Measurements from ENCODE around the gene PPP2R5B.
A peak's percentile ranks its signal among the peaks of the same experiment; 100 is the strongest.

The PPP2R5B gene

DNA sequence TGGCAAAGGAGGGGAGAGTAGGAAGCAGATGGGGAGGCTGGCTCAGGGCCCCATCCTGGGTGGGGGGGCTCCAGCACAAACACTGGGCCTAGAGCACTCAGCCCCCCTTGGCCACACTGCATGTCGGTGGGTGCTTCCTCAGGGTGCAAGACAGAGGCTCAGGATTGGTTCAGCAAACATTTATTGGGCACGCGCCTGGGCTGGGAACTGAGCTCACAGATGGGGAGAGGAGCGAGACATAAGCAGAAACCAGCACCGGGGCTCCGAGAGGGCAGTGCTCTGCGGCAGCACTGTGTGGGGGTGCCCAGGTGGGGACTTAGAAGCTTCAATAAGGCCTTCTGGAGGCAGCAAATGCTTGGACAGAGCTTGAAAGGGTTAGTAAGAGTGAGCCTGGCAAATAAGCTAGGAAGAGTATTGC lies 34.0 kb upstream of the PPP2R5B start:
- no peak for DNase-seq

DNA sequence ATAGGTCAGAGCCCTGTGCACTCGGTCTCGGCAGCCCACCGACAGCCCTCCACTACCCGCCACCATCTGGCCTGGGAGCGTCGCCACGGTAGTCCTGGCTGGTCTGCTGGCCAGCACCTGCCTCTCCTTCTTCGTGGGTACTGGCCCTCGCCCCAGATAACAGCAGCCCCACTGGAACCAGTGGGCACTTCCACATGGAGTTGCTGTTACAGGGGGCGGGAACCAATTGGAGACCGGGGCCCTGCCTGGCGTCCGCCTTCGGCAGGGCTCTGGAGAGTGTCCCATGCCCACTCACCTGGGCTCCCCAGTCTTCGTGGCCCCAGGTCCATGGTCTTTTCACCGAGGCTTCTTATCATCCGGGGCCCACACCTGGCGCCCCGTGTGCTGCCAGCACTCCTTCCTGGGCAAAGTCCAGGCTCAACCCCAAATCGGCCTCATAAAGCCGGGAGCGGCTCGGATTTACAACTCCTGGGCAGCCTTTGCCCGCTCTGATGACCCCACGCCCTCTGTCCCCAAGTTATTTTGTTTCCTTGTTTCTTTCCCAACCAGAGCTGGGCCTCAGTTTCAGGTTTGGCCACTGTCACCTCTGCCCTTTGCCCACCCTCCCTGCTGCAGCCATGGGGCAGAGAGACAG lies 33.2 kb upstream of the PPP2R5B start:
- DNase-seq: no peak

DNA sequence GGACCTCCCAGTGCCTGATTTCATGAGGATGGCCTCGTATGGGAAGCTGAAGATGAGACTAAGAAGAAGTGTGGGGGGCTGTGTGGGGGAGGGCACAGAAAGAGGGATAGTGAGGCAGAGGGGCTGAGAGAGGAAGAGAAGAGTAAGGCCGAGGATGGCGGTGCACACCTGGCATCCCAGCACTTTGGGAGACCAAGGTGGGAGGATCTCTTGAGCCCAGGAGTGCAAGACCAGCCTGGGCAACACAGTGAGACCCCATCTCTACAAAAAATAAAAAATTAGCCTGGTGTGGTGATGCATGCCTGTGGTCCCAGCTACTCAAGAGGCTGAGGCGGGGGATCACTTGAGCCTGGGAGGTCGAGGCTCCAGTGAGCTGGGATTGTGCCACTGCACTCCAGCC lies 32.6 kb upstream of the PPP2R5B start:
- no peak for DNase-seq

DNA sequence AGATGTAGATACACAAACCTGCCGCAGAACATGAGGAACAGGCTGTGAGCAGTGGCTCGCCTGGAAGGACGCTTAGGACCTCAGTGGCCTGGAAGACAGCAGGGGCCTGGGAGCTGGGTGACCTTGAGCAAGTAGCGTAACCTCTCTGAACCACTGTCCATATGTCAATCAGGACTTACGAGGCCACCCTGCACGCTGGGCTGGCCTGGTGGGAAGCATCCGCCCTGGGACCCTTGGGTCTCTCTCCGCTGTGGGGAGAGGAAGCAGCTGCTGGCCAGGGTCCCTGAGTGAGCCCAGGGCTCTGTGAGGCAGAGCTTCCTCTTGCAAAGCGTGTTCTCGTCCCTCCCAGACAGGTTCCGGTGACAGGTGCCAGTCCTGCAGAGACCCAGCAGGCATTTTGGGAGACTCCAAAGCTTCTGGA lies 32.1 kb upstream of the PPP2R5B start:
- DNase-seq: no peak

DNA sequence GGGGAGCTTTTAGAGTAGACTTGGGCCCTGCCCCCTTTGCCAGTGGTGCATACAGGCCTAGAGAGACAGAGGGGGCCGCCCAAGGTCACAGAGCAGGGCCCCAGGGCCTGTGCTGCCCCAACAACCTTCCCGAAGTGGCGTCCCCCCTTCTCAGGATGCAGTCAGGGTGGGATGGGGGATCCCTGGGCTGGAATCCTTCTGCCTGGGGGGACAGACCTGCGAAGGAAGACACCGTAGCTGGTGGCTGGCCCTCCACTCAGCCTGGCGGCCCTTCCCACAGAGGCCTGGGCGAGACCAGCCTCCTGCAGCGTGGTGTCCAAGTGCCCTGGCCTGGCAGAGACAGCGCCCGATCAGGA lies 31.7 kb upstream of the PPP2R5B start:
- DNase-seq: no peak

DNA sequence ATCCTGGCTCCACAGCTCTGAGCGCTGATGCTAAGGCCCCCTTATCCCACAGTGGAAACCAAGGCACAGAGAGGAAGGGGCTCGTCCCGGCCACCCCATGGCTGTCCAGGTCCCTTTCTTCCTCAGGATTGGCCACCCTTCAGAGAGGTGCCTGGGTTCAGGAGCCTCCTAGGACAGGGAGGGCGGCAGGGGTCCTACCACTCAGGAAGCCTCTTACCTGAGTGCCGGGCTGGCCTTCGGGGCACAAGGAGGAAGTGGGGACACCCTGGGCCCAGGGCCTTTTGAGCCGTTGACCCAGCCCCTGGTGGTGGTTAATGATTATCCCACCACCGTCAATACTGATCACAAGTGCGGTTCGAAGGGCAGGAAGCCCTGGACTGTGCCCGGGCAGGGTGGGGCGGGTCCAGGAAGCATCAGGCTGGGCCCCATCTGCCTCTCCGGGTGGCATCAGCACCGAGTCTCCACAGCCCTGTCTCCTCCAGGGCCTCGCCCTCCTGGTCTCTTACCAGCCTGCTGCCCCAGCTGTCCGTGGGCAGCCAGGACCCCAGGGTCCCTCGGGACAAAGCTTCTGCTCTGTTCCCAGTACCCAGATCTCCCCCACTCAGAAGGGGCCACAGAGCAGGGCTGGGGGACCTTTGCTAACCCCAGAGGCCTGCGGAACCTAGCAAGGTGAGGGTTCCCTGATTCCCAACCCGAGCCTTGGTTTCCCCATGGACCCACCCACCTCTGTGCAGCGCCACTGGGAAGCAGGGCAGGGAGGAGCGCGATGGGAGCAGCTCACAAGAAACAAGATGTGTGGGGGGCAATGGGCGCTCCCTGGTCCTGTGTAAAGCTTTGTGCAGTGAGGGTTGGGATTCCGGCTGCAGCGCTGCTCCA lies 31.1 kb upstream of the PPP2R5B start:
- no peak for DNase-seq

DNA sequence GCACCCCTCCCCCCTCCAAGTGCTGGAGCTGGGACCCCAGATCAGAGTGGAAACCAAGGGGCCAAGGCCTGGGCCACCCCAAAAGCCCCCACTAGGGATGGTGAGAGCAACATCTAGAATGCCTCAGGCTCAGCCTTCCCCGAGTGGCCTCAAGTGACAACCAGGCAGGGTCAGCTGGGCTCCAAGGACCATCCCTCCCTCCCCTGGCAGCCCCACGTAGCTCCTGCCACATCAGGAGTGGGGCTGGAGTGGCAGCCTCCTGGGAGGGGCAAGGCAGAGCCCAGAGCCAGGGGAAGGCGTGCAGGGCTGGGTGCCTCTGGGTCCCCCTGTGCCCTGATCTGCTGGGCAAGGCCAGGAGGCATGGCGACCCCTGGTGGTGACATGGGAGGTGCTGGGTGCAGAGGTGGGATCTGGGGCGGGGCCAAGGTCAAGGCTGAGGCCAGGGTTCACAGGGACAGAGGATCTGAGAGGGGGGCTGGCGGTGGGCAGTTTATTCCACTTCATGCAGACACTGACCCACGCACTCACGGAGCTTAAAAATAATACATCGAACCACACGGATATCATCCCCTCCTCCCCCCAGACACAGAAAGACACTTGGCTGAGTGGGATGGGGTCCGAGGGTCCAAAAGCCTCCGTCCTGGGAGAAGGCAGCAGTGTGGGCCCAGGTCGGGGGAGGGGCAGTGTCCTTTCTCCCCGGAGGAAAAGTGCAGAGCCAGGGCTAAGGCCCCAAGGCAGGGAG lies 30.2 kb upstream of the PPP2R5B start:
- peak; percentile 85 for DNase-seq

DNA sequence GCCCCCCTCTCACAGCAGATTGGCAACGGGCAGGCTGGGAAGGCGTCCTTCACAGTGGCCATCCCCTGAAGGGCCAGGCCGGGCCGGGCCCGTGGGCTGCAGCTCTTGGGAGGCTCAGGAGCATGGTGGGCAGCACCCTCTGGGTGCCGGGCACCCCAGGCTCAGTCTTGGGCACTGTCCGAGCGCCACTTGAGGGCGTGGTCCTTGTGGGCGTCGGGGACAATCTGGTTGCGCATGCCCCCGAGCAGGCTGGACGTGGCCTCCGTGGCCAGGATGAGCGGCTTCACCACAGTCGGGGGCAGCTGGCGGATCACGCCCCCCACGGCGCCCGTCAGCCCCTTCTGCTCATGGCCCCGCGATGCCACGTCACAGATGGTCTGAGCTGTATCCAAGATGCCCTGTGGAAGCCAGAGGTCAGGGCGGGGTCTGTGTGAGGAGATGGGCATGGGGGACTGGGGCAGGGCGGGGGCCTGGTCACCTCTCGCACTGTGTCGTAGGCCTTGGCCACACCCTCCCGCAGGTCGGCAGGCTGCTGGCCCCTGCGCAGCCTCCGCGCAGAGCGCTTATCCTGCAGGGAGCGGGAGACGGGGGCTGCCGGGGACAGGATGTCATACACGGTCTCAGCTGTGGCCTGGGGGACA lies 29.6 kb upstream of the PPP2R5B start:
- no peak for DNase-seq

DNA sequence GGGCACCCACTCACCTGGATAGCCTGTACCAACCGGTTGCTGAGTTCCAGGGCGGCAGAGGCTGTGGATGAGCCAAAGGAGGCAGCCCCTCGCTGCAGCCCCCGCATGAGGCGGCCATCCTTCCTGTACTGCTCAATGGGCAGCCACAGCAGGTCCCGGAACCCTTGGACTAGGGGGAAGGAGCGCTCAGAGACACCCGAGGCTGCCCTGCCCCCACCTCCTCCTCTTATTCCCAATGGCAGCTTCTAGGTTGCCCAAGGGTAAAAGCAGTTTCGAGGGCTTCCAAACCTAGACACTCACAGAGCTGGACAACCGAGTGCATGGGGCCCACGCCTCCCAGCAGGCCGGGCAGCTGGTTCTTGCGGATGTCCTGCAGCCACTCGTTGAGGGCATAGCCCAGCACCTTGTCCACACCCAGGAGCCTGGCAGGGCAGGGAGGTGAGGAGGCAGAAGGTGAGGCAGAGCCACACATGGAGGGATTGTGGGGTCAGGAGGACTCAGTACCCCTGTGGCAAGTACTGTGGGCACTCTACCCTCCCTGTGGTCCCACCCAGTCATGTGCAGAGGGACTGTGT lies 28.0 kb upstream of the PPP2R5B start:
- DNase-seq: no peak

DNA sequence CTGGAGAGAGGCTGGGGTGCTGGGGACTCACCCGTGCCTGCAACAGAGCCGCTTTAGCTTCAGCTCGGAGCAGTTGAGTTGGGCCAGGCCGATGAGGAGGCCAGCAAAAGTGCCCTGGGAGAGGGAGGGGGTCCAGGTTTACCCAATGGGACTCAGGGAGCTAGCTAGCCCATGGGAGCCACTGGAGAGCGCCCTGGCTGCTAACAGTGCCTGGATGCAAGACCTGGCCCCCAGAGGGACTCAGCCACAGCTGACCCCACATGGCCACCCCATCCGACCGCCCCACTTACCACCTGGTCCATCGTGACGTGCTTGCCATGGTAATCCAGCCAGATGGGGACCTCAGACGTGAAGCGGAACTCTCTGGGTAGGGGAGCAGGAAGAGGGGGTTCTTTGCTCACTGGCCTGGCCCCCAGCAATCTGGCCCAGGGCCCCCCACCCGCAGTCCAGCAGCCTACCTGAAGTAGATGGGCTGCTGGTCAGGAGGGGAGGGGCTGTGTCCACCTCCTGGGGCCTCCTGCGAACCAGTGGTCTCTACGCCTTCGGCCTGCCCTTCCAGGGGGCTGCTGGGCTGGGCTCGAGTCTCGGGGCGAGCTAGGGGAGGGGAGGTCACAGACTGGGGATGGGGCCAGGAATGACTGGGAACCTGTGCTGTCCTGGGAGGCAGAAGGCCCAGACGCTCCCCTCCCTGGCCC lies 27.0 kb upstream of the PPP2R5B start:
- no peak for DNase-seq

DNA sequence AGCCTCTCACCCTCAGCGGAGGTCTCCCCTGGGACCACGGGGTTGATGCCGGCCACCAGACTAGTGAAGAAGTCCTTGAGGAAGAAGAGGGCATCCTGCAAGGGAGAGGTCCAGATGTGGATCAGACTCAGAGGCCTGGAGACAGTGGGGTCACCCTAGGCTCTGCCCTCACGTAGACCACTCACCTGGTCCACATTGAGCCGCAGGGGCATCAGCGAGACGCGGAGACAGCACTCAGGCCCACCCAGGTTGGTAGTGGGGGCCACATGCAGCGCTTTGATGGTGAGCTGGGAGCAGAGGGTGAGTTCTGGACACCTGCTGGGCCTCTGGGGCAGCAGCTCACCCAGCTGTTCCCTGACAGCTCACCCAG lies 26.4 kb upstream of the PPP2R5B start:
- no peak for DNase-seq

DNA sequence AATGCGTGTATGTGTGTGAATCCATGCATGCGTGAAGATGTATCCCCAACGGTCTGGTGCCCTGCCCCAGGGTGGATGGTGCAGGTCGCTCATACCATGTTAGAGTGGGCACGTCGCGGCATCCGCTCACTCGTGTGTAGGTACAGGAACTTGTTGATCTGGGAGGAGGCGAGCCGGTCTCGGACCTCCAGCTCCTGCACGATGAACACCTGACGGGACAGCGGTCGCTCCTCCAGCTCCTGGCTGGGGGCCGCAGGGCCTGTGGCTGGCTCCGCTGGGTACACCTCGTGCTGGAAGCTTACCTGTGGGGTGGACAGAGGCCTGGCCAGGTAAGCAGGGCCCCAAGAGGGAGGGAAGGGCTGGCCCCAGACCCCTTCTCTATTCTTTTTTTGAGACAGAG lies 25.9 kb upstream of the PPP2R5B start:
- no peak for DNase-seq

DNA sequence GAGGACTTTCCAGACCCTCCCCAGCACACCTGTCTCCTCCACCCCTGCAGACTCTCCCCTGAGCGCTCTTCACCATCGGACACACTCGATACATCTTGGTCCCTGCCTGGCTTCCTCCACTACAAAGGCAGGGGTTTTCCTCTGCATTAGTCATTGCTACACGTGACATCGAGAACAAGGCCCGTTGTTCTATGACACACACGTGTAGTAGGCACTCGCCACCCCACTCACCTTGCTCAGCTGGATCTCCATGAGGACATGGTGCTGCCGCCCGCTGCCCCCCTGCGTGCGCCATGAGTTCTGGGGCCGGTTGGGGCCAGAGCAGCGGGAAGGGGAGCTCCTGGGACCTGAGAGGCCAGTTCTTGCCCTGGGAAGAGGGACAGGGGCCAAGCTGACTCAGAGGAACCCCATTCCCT lies 24.2 kb upstream of the PPP2R5B start:
- peak; percentile 66 for DNase-seq

DNA sequence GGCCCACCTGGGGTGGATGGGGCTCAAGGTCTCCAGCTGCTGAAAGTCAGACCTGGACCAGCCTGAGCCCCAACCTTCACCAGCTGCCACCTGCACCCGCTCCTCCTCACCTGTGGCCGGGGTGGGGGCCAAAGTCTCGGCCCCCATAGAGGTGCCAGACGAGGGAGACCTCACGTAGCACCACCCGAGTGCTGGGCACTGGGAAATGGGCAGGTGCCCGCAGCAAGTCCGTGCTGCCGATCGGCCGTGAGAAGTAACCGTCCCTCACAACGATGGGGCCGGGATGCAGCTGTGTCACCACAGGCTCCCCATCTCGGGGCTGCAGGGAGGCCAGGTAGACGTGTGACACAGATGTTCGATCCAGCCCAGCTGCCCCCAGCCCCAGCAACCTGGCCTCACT lies 23.7 kb upstream of the PPP2R5B start:
- DNase-seq: no peak

DNA sequence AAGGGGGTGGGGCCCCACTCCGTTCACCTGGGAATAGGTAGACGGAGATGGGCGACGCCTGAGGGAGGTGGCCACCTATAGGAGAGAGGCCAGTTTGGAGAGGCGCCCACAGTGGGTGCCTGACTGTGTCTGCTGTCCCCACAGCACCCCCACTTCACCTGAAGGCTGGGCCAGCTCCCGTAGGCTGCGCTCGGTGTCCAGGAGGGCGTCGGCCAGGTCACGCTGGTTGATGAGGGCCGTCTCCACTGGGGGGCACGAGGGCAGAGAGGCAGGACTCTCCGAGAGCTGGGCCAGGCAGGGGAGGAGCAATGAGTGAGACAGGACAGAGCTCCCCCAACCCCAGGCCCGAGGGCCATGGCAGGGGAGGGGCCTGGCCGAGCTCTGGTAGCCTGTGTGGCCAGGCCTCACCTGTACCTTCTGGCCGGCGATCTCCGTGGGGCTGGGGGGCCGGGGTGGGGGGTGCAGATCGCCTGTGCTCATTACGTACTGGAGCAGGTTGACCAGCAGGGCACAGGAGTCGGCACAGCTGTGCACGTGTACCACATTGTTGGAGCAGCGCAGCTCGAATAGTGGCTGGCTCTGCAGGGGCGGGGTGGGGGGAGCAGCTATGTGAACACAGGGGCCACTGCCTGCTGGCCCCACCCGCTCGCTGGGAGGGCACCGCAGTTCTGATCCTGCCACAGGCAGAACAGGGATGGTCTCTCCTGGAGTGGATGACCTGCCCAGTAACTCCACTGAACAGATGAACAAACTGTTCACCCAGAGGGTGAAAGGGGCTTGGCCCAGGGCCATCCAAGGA lies 22.2 kb upstream of the PPP2R5B start:
- no peak for DNase-seq

DNA sequence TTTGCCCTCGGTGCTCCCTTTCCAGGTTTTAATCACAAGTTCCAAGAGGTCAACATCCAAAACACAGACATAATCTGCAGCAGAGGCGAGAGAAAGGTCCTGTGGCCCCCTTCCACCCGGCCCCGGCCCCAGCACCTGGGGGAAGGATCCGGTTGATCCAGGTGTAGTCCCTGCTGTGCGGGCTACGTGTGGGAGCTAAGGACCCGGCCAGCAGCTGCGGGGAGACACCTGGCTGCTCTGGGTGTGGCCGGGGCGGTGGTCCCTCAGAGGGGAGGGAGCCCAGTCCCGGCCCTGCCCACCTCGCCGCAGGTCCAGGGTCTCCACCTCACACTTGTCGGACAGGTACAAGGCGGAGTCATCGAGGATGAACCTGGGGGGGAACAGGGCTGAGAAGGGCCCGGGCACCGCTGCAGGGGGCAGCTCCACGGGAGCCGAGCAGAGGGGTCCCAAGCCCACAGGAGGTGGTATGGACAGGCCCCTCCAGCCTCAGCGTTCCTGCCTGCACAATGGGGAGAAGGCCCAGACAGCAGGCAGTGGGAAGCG lies 21.1 kb upstream of the PPP2R5B start:
- DNase-seq: no peak

DNA sequence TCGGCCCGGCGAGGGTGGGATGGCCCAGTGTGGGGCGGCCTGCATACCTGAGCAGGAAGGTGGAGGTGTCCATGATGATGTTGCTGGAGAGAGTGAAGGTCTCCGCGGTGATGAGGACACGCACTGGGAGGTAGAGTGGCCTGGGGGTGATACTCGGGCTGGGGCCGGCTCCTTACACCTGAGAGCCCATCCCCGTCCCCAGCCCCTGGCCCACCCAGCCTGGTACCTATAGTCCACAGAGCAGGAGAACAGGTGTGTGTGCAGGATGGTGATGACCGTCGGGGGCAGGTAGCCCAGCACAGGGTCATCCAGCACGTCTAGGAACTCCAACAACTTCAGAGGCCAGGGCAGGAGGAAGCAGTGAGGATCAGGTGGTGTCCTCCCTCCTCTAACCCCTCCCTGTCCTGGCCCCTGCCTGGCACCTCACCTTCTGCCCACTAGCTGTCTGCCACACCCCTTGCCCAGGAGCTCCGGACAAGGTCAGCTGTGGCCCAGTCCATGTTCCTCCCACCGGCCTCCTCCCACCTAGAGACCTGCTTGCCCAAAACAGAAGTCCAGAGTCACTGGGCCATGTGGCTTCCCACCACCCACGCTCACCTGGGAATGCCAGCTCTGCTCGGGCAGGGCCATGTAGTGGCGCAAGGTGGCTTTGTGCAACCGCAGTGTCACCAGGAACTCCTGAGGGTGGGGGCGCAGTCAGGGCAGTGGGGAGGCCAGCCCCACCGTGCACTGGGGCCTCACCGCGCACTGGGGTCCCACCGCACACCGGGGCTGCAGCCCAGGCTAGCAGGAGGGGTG lies 18.8 kb upstream of the PPP2R5B start:
- no peak for DNase-seq

DNA sequence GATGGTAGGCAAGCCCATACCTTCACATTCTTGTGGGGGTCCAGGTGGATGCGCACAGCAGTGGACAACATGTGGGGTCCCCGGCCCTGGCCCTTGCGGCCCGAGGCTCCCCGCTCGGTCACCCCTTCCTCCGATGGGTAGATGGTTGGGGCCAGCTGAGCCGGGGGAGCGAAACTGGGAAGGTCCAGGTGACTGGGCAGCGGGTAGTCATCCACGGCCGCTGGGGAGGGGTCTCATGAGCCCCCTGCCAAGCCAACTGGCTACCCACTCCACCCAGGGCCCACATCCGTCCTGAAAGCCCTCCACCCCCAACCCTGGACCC lies 18.2 kb upstream of the PPP2R5B start:
- no peak for DNase-seq

DNA sequence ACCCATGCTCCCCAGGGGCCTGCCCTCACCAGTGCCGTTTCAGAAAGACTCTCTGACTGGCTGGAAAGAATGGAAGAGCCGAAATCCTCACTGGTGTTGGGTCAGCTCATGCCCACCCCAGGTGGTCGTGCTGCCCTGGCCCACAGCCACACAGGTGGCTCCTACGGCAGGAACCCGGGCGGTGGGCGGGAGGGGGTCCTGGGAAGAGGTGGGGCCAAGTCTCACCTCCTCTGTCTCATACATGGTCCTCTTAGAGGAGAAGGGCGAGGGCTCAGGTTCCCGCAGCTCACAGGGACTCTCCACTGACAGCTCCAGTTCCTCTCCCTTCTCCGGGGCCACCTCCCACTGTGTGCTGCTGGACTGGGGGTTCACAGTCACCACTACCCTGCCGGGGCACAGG lies 15.7 kb upstream of the PPP2R5B start:
- no peak for DNase-seq

DNA sequence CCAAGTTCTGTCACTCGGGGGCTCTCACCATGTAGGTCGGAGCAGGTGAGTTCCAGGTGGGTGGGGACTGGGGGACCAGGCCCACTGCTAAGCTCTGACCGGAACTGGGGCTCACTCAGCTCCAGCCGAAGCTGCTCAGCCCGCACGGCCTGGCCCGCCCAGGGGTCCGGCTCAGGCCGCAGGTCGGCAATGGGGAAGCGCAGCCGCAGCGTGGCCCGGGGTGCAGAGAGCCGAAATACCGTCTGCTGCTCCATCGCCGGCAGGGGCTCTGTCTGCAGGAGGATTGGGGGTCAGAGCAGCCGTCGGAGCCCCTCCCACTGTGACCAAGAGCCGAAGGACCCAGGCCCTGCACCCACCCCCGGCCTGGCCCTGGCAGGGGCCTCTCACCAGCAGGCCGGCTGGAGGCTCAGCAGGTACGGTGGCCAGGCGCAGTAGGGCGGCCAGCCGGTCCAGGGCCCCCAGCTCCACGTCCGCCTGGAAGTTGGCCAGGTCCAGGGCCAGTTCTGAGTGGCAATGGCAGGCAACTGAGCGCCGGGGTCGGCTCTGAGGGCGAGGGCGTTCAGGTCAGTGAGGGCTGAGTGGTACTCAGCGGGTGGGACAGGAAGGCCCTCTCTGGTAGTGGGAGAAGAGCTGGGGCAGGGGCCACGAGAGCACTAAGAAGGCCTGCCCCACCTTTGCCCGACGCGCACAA lies 14.7 kb upstream of the PPP2R5B start:
- no peak for DNase-seq

Data from CD4-positive, alpha-beta T cell treated with Interferon gamma for 1 hour (primary cell).